Hepatic stellate cell (primary cell): ENCODE measurements around the gene IRS2.

Experiments
- DNase-seq: peaks from one replicate; pipeline ENCODE4 v3.0.0; 2011; ENCODE audit warnings: low spot score

IRS2 gene

DNA sequence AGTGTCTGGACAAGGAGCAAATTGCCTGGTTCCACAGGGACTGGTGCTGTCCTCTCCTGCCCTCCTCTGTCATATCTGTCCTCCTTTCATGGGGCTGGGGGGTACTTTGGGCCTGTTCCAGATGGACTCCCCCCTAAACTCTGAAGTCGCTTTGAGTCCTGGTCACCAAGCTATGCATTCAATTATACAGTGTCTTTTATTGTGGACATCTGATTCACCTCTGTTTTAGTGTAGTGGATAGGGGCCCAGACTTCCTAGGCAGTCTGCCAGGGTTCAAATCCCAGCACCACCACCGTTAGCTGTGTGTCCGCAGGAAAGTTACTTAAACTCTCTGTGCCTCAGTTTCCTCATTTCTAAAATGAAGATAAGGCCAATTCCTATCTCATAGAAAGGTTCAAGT lies 21.0 kb upstream of the IRS2 start:
- DNase-seq = no peak

DNA sequence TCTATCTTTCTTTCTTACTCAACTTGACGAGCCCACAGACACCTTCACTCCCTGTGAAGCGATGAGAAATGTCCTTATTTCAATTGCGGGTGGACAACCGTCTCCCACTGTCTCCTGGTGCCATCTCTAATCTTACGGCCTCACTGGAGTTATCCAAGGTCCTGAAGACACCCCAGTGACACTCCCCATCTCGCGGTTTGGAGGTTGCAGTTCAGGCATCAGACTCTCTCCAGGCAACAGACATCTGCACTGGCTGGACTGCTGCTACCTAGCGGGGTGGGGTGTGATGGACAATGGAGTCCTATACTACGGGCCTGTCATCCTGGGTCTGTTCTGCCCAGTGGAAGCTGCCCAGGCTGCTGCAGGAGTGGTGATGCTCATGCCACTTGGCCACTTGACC lies 18.3 kb upstream of the IRS2 start:
- DNase-seq = no peak

GRCh38 chr13:109803825-109804224 lies 17.4 kb upstream of the IRS2 start:
- no peak for DNase-seq

GRCh38 chr13:109802936-109803335 lies 16.6 kb upstream of the IRS2 start:
- no peak for DNase-seq

GRCh38 chr13:109795011-109795410 lies 8.6 kb upstream of the IRS2 start:
- no peak for DNase-seq

DNA sequence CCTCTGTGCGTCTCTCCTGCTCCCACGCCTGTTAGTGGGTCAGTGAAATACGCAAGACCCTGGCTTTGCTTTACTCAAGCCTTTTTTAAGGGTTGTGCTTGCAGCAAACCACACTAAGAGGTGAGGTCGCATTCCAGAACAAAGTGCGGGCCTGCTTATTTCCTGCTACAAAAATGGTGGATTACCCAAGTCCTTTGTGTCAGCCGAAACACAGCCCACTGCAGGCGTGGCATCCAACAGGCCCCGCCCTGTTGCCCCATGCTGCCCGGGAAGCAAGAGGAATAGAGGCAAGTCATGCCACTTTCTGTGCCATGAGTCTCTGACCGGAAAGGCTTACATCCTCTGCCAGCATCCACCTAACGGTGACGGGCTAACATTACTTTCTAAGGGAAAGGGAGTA lies 7.7 kb upstream of the IRS2 start:
- DNase-seq = no peak

DNA sequence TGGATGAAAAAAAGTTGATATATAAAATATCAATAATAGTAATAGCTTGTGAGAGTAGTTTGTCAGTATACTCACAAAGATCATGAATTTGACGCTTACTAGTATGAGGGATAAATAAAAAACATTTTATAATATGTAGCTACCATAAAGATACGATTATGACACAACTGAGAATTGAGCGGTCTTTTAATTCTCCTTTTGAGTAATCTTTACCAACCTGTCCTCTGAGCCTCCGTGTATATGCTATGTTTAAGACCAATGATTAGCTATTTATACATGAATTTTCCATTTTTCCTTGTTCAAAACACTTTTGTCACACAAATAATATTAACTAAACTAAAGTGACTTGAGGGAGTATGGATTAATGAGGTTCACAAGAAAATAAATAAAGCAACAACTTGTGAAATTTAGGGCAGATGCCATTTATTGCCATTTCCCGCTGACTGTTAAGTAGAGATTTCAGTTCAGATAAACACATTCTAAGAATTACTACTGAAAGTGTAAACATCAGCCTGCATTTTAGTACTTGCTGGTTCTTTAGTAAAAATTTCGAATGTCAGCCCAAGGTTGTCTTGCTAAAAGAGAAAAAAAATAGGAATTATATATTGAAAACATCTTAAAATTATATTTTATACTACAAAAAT lies 6.2 kb upstream of the IRS2 start:
- DNase-seq = no peak

DNA sequence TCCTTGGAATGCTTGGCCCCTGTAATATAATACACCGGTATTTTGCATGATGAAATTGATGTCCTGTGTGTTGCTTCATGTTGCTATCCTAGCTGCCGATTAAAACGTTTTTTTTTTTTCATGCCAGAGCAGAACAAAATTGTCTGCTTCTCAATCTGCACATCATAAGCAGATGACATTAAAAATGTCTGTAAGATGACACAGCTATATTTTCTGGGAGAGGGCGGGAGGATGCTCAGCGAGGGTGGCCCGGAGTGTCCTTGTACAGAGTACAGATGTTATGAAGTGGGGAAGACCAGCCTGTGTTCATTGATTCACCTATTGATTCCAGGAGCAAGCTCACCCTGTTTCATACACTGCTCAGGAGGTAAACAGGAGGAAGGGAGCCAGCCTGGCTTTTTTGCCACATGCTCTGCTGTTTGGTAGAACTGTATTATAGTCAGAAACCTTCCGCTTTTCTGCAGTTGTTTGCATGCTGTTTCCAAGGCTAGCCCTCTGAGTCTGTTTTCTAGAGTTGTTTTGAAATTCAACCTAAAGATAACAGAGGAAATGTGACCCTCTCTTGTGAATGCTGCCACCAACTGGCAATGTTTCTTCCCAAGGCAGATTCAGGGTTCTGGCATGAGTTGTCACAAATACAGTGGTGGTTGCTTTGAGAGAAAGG lies 4.7 kb upstream of the IRS2 start:
- DNase-seq = peak; percentile 36

DNA sequence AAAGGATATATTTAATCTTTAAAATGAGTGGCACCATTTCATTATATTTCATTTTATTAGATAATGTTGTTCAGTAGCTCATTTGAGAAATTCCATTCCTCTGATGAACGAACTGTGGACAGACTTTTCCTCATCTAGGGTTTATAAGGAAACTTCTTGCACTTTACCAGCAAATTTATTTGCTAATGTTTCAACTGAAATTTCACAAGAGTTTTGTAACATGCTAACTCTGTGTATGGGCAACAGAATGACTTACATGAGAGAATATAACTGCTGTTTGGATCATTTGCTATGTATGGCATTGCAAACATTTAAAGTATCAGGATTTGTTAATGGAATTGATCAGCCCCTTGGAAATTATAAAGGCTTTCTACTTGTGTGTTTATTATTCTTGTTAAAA lies 3.7 kb upstream of the IRS2 start:
- no peak for DNase-seq

- DNase-seq = no peak
These were observed 2.9 kb upstream of the IRS2 start for GRCh38 chr13:109789262-109789661.

GRCh38 chr13:109788372-109789111 lies 2.2 kb upstream of the IRS2 start:
- DNase-seq = no peak

GRCh38 chr13:109787135-109787954 lies 962 bp upstream of the IRS2 start:
- peak; percentile 55 for DNase-seq

- DNase-seq = peak; percentile 42
These were observed 412 bp downstream of the IRS2 start for GRCh38 chr13:109785892-109786450.

- peak; percentile 34 for DNase-seq
These were observed 1.1 kb downstream of the IRS2 start for GRCh38 chr13:109785141-109785891.

DNA sequence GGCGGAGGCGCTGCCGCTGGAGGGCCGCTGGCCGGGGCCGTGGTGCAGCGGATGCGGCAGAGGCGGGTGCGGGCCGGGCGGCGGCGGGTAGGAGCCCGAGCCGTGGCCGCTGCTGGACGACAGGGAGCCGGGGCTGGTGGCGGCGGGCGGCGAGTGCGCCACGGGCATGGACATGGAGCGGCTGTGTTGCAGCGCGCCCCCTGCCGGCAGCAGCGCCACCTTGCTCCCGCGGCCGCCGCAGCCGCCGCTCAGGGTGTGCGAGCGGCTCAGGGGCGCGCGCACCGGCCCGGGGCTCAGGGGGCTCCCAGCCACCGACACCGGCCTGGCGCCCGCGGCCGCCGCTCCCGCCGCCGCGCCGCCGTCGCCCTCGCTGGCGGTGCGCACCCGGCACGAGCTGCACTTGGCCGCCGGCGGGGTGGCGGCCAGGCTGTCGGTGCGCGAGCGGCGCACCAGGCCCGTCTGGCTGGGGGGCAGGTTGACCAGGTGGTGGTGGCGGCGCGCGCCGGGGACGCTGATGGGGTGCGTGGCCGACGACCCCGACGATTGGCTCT lies 1.7 kb downstream of the IRS2 start:
- DNase-seq = peak; percentile 75

GRCh38 chr13:109783815-109784589 lies 2.4 kb downstream of the IRS2 start:
- no peak for DNase-seq

- DNase-seq = no peak
These were observed 3.0 kb downstream of the IRS2 start for GRCh38 chr13:109783447-109783814.

DNA sequence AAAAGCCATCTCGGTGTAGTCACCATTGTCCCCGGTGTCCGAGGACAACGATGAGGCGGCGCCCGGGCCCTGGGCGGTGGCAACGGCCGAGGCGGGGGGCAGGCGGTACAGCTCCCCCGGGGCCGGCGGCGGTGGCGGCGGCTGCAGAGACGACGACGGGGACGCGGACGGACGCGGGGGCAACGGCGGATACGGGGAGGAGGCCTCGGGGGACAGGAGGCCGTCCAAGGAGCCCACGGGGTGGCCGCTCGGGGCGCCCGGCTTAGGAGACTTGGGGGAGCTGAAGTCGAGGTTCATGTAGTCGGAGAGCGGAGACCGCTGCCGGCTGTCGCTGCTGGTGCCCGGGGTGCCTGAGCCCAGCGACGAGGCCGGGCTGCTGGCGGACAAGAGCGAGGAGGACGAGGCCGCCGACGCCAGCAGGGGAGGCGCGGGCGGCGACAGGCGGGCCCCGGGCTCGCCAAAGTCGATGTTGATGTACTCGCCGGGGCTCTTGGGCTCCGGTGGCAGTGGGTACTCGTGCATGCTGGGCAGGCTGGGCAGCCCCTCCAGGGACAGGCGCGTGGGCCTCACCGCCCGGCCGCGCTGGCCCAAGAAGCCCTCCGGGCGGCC lies 3.5 kb downstream of the IRS2 start:
- DNase-seq = no peak

GRCh38 chr13:109782066-109782822 lies 4.1 kb downstream of the IRS2 start:
- no peak for DNase-seq
